Fibroblast of skin of left biceps (primary cell): ENCODE data around the gene GPR32.
"Not testable (repeated sequence)": the region's sequence is repeated elsewhere in the genome, so short reads cannot be mapped to it uniquely, and the experiment has no call there.

Experiments used
- DNase-seq, 2 experiments: peaks; one replicate each; pipeline ENCODE4 v3.0.0-alpha.2; 2013; ENCODE audit warnings: low read depth in 2 of 2

The GPR32 gene

DNA sequence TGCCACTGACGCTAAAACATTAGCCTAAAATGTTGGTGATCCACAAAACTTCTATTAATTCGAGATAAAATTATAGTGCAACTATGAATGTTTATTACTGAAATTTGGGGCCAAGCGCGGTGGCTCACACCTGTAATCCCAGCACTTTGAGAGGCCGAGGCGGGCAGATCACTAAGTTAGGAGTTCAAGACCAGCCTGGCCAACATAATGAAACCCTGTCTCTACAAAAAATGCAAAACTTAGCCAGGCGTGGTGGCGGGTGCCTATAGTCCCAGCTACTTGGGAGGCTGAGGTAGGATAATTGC lies 13.5 kb downstream of the GPR32 start:
- not testable (repeated sequence) for DNase-seq

- no peak for DNase-seq
These were observed 14.4 kb downstream of the GPR32 start for GRCh38 chr19:50784710-50785109.

- DNase-seq: no peak
These were observed 15.1 kb downstream of the GPR32 start for GRCh38 chr19:50785329-50785728.

GRCh38 chr19:50790396-50790795 lies 20.1 kb downstream of the GPR32 start, which contains the start of gene ACP4:
ACP4 (plus strand) TSS chr19:50790415; CDS start chr19:50790415, 0 bp downstream.
- no peak for DNase-seq

DNA sequence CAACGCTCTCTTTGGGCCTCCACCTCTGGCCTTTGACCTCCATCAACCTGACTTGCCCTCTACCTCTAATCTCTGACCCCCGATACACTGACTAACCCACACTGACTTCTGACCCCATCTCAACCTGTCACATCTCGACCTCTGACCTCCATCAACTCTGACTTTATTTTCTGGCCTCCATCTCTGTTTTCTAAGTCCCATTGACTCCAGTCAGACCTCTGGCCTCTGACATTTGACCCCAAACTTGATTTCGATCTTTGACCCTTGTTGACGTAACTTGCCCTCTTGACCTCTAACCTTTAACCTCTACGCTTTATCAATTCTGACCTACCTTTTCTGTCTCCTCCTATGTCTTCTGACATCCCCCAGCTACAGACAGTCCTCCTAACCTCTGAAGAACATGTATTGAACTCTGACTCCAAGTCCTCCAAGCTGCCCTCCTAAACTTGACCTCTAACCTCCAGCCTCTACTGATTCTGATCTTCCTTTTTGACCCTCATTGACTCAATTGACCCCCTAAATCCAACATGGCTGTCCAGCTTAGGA lies 20.7 kb downstream of the GPR32 start:
- DNase-seq: no peak

DNA sequence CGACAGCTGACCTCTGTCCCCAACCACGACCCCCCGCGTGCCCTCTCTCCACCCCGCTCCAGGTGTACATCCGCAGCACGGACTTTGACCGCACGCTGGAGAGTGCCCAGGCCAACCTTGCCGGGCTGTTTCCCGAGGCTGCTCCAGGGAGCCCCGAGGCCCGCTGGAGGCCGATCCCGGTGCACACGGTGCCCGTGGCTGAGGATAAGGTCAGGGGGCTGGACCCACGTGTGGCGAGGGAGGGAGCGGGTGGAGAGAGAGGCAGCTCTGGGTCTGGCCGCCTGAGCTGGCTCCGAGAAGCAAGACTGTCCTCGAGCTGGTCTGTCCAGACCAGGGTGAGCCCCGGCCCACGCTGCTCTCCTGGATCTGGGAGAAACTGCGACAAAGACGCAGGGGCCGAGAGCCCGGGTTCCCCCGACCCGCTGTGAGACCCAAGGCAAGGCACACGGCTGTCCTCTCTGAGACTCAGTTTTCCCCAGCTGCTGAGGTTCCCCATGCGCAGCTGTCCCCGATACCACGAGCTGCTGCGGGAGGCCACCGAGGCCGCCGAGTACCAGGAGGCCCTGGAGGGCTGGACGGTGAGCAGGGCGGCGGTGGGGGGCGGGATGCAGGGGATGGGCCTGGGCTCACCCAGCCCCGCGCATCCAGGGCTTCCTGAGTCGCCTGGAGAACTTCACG lies 21.5 kb downstream of the GPR32 start:
- no peak for DNase-seq

GRCh38 chr19:50792272-50793250 lies 22.3 kb downstream of the GPR32 start:
- no peak for DNase-seq

DNA sequence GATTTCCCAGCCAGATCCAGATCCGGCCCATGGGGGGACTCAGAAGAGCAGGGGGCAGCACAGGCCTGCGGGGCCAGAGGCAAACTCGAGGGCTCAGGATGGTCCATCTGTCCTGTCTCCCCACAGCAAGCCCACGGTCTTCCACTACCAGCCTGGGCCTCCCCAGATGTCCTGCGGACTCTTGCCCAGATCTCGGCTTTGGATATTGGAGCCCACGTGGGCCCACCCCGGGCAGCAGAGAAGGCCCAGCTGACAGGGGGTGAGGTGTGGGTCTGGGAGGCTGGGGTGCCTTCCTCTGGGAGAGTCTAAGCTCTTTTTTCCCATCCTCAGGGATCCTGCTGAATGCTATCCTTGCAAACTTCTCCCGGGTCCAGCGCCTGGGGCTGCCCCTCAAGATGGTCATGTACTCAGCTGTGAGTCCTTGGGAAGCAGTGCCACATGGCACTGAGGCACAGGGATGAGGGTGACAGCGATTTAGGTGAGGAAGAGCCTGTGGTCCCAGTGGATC lies 23.3 kb downstream of the GPR32 start:
- no peak for DNase-seq

DNA sequence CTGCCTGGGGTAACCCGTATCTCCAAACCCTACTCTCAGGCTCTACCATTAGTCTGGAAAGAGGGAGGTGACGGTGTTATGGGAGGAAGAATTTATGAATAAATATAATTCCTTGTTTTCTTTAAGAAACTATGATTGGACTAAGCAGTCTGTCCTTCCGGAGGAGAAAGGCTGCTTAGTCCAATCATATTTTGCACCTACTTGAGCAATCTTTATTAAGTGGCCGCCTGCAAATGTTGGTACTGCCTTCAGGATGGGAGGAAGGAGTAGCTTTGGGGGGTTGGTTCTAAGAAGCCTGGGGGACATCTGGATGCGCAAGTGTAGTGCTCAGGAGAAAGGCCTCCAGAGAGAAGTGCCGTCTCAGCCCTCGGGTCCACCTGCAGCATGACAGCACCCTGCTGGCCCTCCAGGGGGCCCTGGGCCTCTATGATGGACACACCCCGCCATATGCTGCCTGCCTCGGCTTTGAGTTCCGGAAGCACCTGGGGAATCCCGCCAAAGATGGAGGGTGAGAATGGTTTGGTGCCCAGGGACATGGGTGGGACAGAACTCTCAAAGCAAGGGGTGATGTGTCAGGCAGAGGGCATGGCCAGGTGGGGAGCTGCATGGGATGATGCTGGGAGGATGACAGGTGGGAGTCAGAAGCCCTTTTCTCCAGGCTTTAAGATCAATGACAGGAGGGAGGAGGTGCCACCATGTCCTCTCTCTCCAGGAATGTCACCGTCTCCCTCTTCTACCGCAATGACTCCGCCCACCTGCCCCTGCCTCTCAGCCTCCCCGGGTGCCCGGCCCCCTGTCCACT lies 24.0 kb downstream of the GPR32 start:
- no peak for DNase-seq

DNA sequence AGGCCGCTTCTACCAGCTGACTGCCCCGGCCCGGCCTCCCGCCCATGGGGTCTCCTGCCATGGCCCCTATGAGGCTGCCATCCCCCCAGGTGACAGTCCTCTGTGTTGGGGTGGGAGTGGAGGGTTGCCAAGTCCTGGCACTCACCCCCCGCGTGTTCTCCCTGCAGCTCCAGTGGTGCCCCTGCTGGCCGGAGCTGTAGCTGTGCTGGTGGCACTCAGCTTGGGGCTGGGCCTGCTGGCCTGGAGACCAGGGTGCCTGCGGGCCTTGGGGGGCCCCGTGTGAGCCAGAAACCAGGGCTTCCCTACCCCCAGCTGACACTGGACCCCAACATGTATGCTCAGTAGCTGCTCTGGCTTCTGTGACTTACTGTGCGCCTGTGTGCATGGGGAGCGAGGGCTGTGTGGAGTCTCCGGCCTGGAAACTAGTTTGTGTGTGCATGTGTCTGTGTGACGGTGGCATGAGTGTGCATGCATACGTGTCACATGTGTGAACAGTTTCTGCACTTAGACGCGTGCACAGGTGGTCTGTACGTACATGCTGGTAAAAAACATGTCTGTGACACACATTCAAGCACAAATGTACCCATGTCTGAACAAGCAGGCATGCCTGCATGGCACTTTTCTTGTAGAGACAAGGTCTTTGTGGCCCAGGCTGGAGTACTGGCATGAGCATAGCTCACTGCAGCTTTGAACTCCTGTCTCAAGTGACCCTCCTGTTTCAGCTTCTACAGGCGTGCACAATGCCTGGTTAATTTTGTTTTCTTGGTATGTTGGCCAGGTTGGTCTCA lies 24.8 kb downstream of the GPR32 start:
- DNase-seq: no peak

DNA sequence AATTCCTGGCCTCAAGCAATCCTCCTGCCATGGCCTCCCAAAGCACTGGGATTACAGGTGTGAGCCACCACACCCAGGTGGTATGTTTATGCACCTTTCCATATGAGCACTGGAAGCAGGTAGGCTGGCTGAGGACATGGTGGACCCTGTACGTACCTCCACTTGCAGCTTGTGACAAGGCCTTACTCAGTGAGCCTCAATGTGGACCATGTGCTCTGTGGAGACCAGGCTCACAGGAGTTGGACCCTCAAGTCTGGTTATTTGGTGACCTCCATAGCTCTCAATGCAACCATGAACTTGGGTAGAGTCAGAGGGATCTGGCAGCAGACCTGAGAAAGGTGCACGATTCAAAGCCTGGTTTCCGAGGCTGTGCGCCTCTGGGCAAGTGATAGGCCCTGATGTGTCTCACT lies 25.4 kb downstream of the GPR32 start:
- DNase-seq: no peak

GRCh38 chr19:50796128-50796633 lies 25.9 kb downstream of the GPR32 start:
- no peak for DNase-seq

GRCh38 chr19:50796634-50797428 lies 26.6 kb downstream of the GPR32 start:
- DNase-seq: no peak

DNA sequence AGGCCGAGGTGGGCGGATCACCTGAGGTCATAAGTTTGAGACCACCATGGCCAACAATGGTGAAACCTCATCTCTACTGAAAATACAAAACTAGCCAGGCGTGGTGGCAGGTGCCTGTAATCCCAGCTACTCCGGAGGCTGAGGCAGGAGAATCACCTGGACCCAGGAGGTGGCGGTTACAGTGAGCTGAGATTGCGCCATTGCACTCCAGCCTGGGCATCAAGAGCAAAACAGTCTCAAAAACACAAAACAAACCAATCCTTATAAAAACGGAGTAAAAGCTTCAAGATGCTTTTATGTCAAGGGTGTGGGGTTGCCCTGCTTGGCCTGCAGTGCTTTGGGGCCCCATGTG lies 27.1 kb downstream of the GPR32 start:
- DNase-seq: no peak

DNA sequence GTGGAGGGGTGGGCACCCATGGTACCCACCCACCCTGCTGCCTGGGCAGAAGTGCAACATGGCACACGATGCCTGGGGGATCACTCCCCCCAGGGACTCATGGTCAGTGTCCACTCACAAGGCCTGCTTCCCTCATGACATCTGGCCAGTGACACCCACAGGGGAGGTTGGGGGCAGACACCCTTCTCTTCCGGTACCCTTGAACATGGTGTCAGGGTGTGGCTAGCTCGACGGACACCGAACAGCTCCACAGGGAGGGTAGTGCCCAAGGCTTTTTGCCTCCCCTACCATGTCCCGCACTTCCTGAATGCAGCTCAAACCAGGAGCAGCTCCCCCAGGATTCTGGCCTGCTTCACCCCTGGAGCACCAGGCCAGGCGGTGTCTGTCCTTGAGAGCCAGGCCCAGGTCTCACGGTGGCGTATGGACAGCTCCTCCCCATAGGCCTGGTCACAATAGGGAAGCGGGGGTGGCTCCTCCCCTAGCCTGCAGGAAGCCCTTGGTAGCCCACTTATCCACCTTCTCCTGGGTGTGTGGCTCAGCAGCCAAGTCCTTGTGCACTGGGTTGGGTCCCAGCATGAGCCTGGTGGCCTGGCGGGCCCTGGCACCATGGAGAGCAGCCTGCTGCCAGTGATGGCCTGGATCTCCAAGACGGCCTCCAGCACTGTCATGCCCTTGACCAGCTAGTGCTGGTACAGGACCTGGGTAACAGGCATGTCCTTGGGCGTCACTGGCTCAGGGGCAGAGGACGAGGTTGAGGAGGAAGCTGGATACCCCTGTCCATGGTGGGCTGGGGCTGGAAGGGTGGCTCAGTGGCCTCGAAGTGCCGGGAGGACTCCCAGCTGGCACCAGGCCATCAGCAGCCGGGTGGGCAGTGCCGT lies 27.8 kb downstream of the GPR32 start:
- DNase-seq: no peak

- no peak for DNase-seq
These were observed 28.6 kb downstream of the GPR32 start for GRCh38 chr19:50798659-50799546.

DNA sequence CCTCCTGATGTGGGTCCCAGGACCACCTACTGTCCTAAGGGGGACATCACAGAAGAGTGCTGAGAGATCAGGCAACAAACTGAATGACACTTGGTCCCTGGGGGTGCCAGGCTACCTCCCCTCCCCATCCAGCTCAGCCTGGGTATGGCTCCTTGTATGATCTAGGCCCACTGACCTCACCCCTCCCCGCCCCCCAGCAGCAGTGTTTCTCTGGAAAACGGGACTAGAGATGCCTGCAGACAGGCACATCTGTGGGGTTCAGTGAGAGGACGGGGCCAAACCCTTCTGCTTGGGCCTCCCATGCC lies 29.2 kb downstream of the GPR32 start:
- DNase-seq: no peak

DNA sequence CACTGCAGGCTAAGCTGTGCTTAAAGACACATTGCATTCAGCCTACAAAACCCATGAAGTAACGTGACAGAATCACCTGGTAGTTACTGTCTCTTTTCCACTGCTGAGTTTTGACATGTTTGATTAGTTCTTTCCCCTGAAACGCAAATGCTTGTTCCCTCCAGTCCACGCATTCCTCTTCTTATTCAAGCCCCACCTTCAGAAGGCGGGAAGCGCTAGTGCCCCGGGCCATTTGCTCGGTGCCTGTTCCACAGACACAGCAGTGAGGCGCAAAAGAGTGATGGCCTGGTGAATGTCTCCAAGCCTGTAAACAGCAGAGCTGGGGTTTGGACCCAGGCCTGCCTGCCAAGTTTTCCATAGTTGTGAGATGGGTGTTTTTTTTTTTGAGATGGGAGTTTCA lies 30.8 kb downstream of the GPR32 start:
- no peak for DNase-seq
